Left ventricle myocardium superior (tissue), 1 donor: ENCODE measurements around the gene TRAF6. TPM values are rescaled to one million over a fixed set of nuclear protein-coding genes. Genes with fewer than 3 reads are reported as not detected.
A peak's percentile ranks its signal among the peaks of the same experiment; 100 is the strongest.
"Not testable (repeated sequence)": the region's sequence is repeated elsewhere in the genome, so short reads cannot be mapped to it uniquely, and the experiment has no call there.

Experiments
- ATAC-seq: fragments of 200-7000 bp; cut with Tn5 transposase; one replicate; pipeline ENCODE4 v1.9.1; 2020; ENCODE audit warnings: mild to moderate bottlenecking, moderate library complexity
- DNase-seq: peaks from one replicate; pipeline ENCODE4 v3.0.0-alpha.2; 2020
- intact Hi-C: fragments of 100-400 bp; cut with micrococcal nuclease; formaldehyde crosslinking; loops from one replicate; pipeline ENCODE4 v1.11.0; 2022
- long read RNA-seq: library from polyadenylated mRNA; unstranded; transcript quantifications from one replicate; pipeline ENCODE4 v2.0.0, GENCODE V29; 2021
- total RNA-seq: library from RNA; stranded (reverse); fragmentation: NEBNext Ultra II Directional; extraction: Animal tissue kit (Norgen Biotek cat#: 25700); gene quantifications from one replicate; pipeline ENCODE4 v1.2.1, GENCODE V29; 2021
- donor health status: DM: no; HTN: yes; CAD: no; lungs with severe emphysema.

The TRAF6 gene
- 11.6 TPM for total RNA-seq
- long read RNA-seq, full-length matches to known transcripts: 13 of 17 reads
- long read RNA-seq, partial matches to known transcripts: 2 of 17 reads
- long read RNA-seq, other reads (novel, unspliced or antisense): 2 of 17 reads

GRCh38 chr11:36509694-36510593, at the start of gene TRAF6:
TRAF6 (minus strand) TSS chr11:36510272; CDS start chr11:36501515, 8,757 bp downstream.
- DNase-seq (peak; percentile 95), ATAC-seq (peak; percentile 97)
- intact Hi-C loops: no loop called here

- intact Hi-C loops: no loop called here
- ATAC-seq (no peak), DNase-seq (no peak)
These were observed 48.7 kb upstream of the TRAF6 start for GRCh38 chr11:36558571-36559413.

- intact Hi-C loops: no loop called here
- DNase-seq: no peak
- ATAC-seq: no peak
These were observed 47.9 kb upstream of the TRAF6 start for GRCh38 chr11:36557991-36558390.

- ATAC-seq, DNase-seq, intact Hi-C loops: not testable (repeated sequence)
These were observed 47.3 kb upstream of the TRAF6 start for GRCh38 chr11:36557390-36557789.

- intact Hi-C loops: no loop called here
- no peak for ATAC-seq
- no peak for DNase-seq
These were observed 40.5 kb upstream of the TRAF6 start for GRCh38 chr11:36550385-36551115.

GRCh38 chr11:36540998-36541397, 30.9 kb upstream of the TRAF6 start:
- ATAC-seq (peak; percentile 65), DNase-seq (no peak)
- intact Hi-C loops: no loop called here

- ATAC-seq: no peak
These were observed 24.3 kb upstream of the TRAF6 start for GRCh38 chr11:36534276-36534840.

GRCh38 chr11:36532941-36533601, 23.0 kb upstream of the TRAF6 start:
- DNase-seq: no peak
- no peak for ATAC-seq
- intact Hi-C loops: no loop called here

More at GRCh38 chr11:36534276-36534840, 24.3 kb upstream of the TRAF6 start:
- no peak for DNase-seq
- intact Hi-C loops: no loop called here

- no peak for ATAC-seq
- no peak for DNase-seq
- intact Hi-C loops: no loop called here
These were observed 20.8 kb upstream of the TRAF6 start for GRCh38 chr11:36530840-36531239.

- intact Hi-C loops: no loop called here
These were observed 3.9 kb upstream of the TRAF6 start for GRCh38 chr11:36513965-36514364.

GRCh38 chr11:36512016-36512415, 1.9 kb upstream of the TRAF6 start:
- intact Hi-C loops: no loop called here
- ATAC-seq (no peak), DNase-seq (no peak)

More at GRCh38 chr11:36513965-36514364, 3.9 kb upstream of the TRAF6 start:
- ATAC-seq (no peak), DNase-seq (no peak)

- intact Hi-C loops, ATAC-seq, DNase-seq: not testable (repeated sequence)
These were observed 990 bp upstream of the TRAF6 start for GRCh38 chr11:36511062-36511461.

- no peak for DNase-seq
- intact Hi-C loops: no loop called here
- peak; percentile 12 for ATAC-seq
These were observed 496 bp upstream of the TRAF6 start for GRCh38 chr11:36510594-36510942.

- peak; percentile 39 for ATAC-seq
- intact Hi-C loops: no loop called here
- no peak for DNase-seq
These were observed 852 bp downstream of the TRAF6 start for GRCh38 chr11:36509201-36509639.

- peak; percentile 4 for ATAC-seq
- no peak for DNase-seq
- intact Hi-C loops: no loop called here
These were observed 1.3 kb downstream of the TRAF6 start for GRCh38 chr11:36508743-36509142.

- ATAC-seq: no peak
- intact Hi-C loops: no loop called here
These were observed 2.1 kb downstream of the TRAF6 start for GRCh38 chr11:36507824-36508489.

GRCh38 chr11:36501236-36501635, 8.8 kb downstream of the TRAF6 start:
- ATAC-seq: peak; percentile 79
- peak; percentile 30 for DNase-seq
- intact Hi-C loops: loop anchor here (5.0 kb wide), 1 partner anchor 121 kb away; no protein-coding TSS in a partner anchor

More at GRCh38 chr11:36507824-36508489, 2.1 kb downstream of the TRAF6 start:
- DNase-seq: no peak
